Chondrocyte (in vitro differentiated cells): ENCODE results near the gene STPG3. TPM values are rescaled to one million over a fixed set of nuclear protein-coding genes. Genes with fewer than 3 reads are reported as not detected.

ENCODE experiments used
- DNase-seq: peaks from one replicate; pipeline ENCODE4 v3.0.0; 2021; ENCODE audit warnings: mixed read lengths, low spot score
- H3K27ac Mint-ChIP-seq: one replicate; pipeline ENCODE4 v1.8.0; 2021; ENCODE audit warnings: mild to moderate bottlenecking, moderate library complexity, mixed read lengths; ENCODE audit not compliant: unreplicated experiment
- H3K27me3 Mint-ChIP-seq: 2 replicates; pipeline ENCODE4 v1.8.0; 2021; ENCODE audit warnings: low read depth, mixed read lengths
- H3K36me3 Mint-ChIP-seq: 2 replicates; pipeline ENCODE4 v1.8.0; 2021; ENCODE audit warnings: low read depth, mixed read lengths
- H3K4me1 Mint-ChIP-seq: 2 replicates; pipeline ENCODE4 v1.8.0; 2021; ENCODE audit warnings: low read depth, mild to moderate bottlenecking, mixed read lengths
- H3K4me3 Mint-ChIP-seq: one replicate; pipeline ENCODE4 v1.8.0; 2021; ENCODE audit warnings: mild to moderate bottlenecking, moderate library complexity, mixed read lengths; ENCODE audit not compliant: unreplicated experiment
- H3K9me3 Mint-ChIP-seq: 2 replicates; pipeline ENCODE4 v1.8.0; 2021; ENCODE audit warnings: low read depth, mixed read lengths
- CTCF ChIP-seq: fragments of 200-600 bp; sonication (generic); IDR thresholded peaks from 2 replicates; pipeline ENCODE4 v1.5.0; 2021; ENCODE audit warnings: antibody characterized with exemption, mild to moderate bottlenecking, moderate library complexity
- long read RNA-seq: library from polyadenylated mRNA; stranded (forward); transcript quantifications from one replicate; pipeline ENCODE4 v2.0.0, GENCODE V29; 2021
- total RNA-seq: library from RNA; stranded (reverse); gene quantifications from 3 replicates; pipeline ENCODE4 v1.2.1, GENCODE V29; 2021

STPG3 gene
- total RNA-seq, result not detected in 3 replicates
- long read RNA-seq, result 0 reads

DNA sequence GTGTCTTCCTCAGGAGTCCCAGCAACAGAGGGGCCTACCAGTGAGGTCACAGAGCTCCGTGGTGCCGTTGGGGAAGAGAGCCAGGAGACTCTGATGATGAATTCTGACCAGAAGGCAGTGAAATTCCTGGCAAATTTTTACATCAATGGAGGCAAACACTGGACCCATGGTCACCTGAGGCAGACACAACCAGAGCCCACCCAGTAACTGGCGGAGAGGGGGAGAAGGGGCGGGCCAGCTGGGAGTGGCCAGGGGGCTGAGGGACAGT, at the start of gene STPG3:
Gene STPG3, plus strand, starts transcription at position 93 of the 268 bp plus-strand sequence. Its CDS starts 1 bp downstream, at position 94.
- Mint-ChIP-seq H3K9me3 (no peaks in the 10 kb centered on the region), H3K36me3 (no peaks in the 10 kb centered on the region), H3K4me1 (peaks cover 10% of the 10 kb centered on the region), H3K27ac (no peak within 1 kb of the TSS), H3K4me3 (no peak within 1 kb of the TSS), H3K27me3 (no peaks in the 10 kb centered on the region)
- no peak for TF ChIP-seq CTCF
- DNase-seq, result no peak

- Mint-ChIP-seq H3K9me3 (no peaks in the 10 kb centered on the region), H3K4me3 (peak overlapping the region; percentile 38), H3K27ac (peak overlapping the region; percentile 27), H3K36me3 (peaks cover 2% of the 10 kb centered on the region), H3K4me1 (peaks cover 73% of the 10 kb centered on the region), H3K27me3 (no peaks in the 10 kb centered on the region)
- no peak for TF ChIP-seq CTCF
- DNase-seq, result no peak
Measured at GRCh38 chr9:137202966-137203365, 48.1 kb upstream of the STPG3 start.

DNA sequence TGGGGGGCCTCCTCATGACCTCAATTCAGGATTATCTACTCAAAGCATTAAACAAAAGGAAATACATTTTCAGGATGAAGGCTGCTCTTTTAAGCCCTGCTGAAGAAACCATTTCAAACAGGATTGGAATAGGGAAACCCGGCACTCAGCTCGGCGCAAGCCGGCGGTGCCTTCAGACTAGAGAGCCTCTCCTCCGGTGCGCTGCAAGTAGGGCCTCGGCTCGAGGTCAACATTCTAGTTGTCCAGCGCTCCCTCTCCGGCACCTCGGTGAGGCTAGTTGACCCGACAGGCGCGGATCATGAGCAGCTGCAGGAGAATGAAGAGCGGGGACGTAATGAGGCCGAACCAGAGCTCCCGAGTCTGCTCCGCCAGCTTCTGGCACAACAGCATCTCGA, 46.4 kb upstream of the STPG3 start:
- DNase-seq, result no peak
- H3K27me3 Mint-ChIP-seq, result no peaks in the 10 kb centered on the region
- TF ChIP-seq CTCF, result no peak
- peaks cover 4% of the 10 kb centered on the region for H3K36me3 Mint-ChIP-seq
- H3K9me3 Mint-ChIP-seq, result no peaks in the 10 kb centered on the region
- H3K27ac Mint-ChIP-seq, result peak overlapping the region; percentile 87
- H3K4me3 Mint-ChIP-seq, result peak overlapping the region; percentile 91
- peaks cover 58% of the 10 kb centered on the region for H3K4me1 Mint-ChIP-seq

- peak within 1 kb of the TSS; percentile 91 for H3K4me3 Mint-ChIP-seq
- H3K4me1 Mint-ChIP-seq, result peaks cover 58% of the 10 kb centered on the region
- TF ChIP-seq CTCF, result no peak
- no peaks in the 10 kb centered on the region for H3K27me3 Mint-ChIP-seq
- peak within 1 kb of the TSS; percentile 90 for H3K27ac Mint-ChIP-seq
- no peaks in the 10 kb centered on the region for H3K9me3 Mint-ChIP-seq
- DNase-seq, result no peak
- H3K36me3 Mint-ChIP-seq, result peaks cover 4% of the 10 kb centered on the region
Measured at GRCh38 chr9:137205126-137206069, 45.7 kb upstream of the STPG3 start, which contains the start of the genes NDOR1 and TMEM203. TSS of gene NDOR1 (plus strand) at chr9:137205700. CDS start at chr9:137205778, 78 bp downstream. TSS of gene TMEM203 (minus strand) at chr9:137205648. CDS start at chr9:137205414, 234 bp downstream.

DNA sequence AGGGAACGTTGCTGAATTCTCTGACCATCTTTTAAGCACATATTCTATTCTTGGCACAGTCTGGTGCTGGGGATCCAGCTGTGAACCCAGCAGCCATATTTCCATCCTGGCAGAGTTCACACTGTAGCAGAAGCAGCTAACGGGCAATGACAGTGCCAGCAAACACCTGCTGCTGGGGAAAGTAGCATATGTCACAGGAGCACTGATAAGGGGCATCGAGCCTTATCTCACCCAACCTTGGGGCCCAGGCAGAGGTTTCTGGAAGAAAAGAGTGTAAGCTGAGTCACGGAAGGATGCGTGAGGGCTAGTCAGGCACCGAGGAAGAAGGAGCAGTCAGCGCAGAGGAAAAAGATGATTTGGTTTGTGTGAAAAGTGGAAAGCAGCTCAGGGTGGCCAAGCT, 44.5 kb upstream of the STPG3 start:
- peak overlapping the region; percentile 33 for H3K27ac Mint-ChIP-seq
- no peaks in the 10 kb centered on the region for H3K27me3 Mint-ChIP-seq
- H3K4me1 Mint-ChIP-seq, result peaks cover 51% of the 10 kb centered on the region
- peak overlapping the region; percentile 91 for H3K4me3 Mint-ChIP-seq
- peaks cover 4% of the 10 kb centered on the region for H3K36me3 Mint-ChIP-seq
- no peaks in the 10 kb centered on the region for H3K9me3 Mint-ChIP-seq
- no peak for TF ChIP-seq CTCF
- DNase-seq, result no peak
